KMS-11 (cell line): ENCODE data around the gene SUPT3H.

Source experiments
- H2AFZ ChIP-seq: fragments of 200-600 bp; sonication (generic); 2 replicates; pipeline ENCODE4 v1.6.1; 2016; ENCODE audit warnings: antibody characterized with exemption, mixed run types, low read depth
- H3K27ac ChIP-seq: fragments of 200-600 bp; sonication (generic); 2 replicates; pipeline ENCODE4 v1.6.1; 2016; ENCODE audit warnings: mild to moderate bottlenecking, mixed run types
- H3K27me3 ChIP-seq: fragments of 200-600 bp; sonication (generic); 2 replicates; pipeline ENCODE4 v1.6.1; 2017; ENCODE audit warnings: mild to moderate bottlenecking, low read depth, mixed run types, moderate library complexity; ENCODE audit not compliant: insufficient read depth
- H3K36me3 ChIP-seq: fragments of 200-600 bp; sonication (generic); 2 replicates; pipeline ENCODE4 v1.6.1; 2017; ENCODE audit warnings: mild to moderate bottlenecking, mixed run types; ENCODE audit not compliant: insufficient read depth
- H3K4me1 ChIP-seq: fragments of 200-600 bp; sonication (generic); 2 replicates; pipeline ENCODE4 v1.6.1; 2016; ENCODE audit warnings: mild to moderate bottlenecking, low read depth, mixed run types; ENCODE audit not compliant: poor library complexity, severe bottlenecking
- H3K4me2 ChIP-seq: fragments of 200-600 bp; sonication (generic); 2 replicates; pipeline ENCODE4 v1.7.0; 2016; ENCODE audit warnings: mild to moderate bottlenecking, mixed run types
- H3K4me3 ChIP-seq: fragments of 200-600 bp; sonication (generic); IDR thresholded peaks from 2 replicates; pipeline ENCODE4 v1.6.1; 2017; ENCODE audit warnings: low read depth, low read length, mixed read lengths; ENCODE audit not compliant: insufficient read depth
- H3K79me2 ChIP-seq: fragments of 200-600 bp; sonication (generic); 2 replicates; pipeline ENCODE4 v1.6.1; 2016; ENCODE audit warnings: low read depth, mixed run types; ENCODE audit not compliant: insufficient read depth
- H3K9ac ChIP-seq: fragments of 200-600 bp; sonication (generic); 2 replicates; pipeline ENCODE4 v1.6.1; 2016; ENCODE audit warnings: mild to moderate bottlenecking, mixed run types
- H4K20me1 ChIP-seq: fragments of 200-600 bp; sonication (generic); 2 replicates; pipeline ENCODE4 v1.6.1; 2016; ENCODE audit warnings: mild to moderate bottlenecking, mixed run types; ENCODE audit not compliant: insufficient read depth
- CTCF ChIP-seq: fragments of 200-600 bp; sonication (generic); conservative IDR thresholded peaks from 2 replicates; pipeline ENCODE4 v1.6.1; 2017; ENCODE audit warnings: low read depth, mild to moderate bottlenecking, antibody characterized with exemption, low read length, moderate library complexity, mixed read lengths

SUPT3H gene

GRCh38 chr6:44972709-44973108, 405.0 kb downstream of the SUPT3H start:
- H3K4me3 ChIP-seq = no peak overlapping the region
- H3K27me3 ChIP-seq = no peaks in the 10 kb centered on the region
- H3K36me3 ChIP-seq = no peaks in the 10 kb centered on the region
- H3K4me1 ChIP-seq = peaks cover 52% of the 10 kb centered on the region
- H3K9ac ChIP-seq = no peak overlapping the region
- no peak overlapping the region for H3K4me2 ChIP-seq
- no peak overlapping the region for H3K27ac ChIP-seq
- no peak overlapping the region for H2AFZ ChIP-seq
- no peak for TF ChIP-seq CTCF
- H4K20me1 ChIP-seq = no peaks in the 10 kb centered on the region
- 0 out of 2 replicates have a peak, but pooled peaks cover 3% of the 10 kb centered on the region for H3K79me2 ChIP-seq

- no peaks in the 10 kb centered on the region for H3K27me3 ChIP-seq
- no peak overlapping the region for H3K27ac ChIP-seq
- H3K36me3 ChIP-seq = no peaks in the 10 kb centered on the region
- H4K20me1 ChIP-seq = no peaks in the 10 kb centered on the region
- H3K4me3 ChIP-seq = no peak overlapping the region
- no peak for TF ChIP-seq CTCF
- peaks cover 35% of the 10 kb centered on the region for H3K4me1 ChIP-seq
- no peak overlapping the region for H3K4me2 ChIP-seq
- H3K9ac ChIP-seq = no peak overlapping the region
- 0 out of 2 replicates have a peak, but pooled peaks cover 3% of the 10 kb centered on the region for H3K79me2 ChIP-seq
- no peak overlapping the region for H2AFZ ChIP-seq
Observed at GRCh38 chr6:44969446-44970185, 408.1 kb downstream of the SUPT3H start.

GRCh38 chr6:44967481-44967880, 410.3 kb downstream of the SUPT3H start:
- no peak for TF ChIP-seq CTCF
- H3K4me3 ChIP-seq = no peak overlapping the region
- H3K9ac ChIP-seq = no peak overlapping the region
- H3K27ac ChIP-seq = no peak overlapping the region
- no peaks in the 10 kb centered on the region for H3K79me2 ChIP-seq
- no peak overlapping the region for H3K4me2 ChIP-seq
- no peak overlapping the region for H2AFZ ChIP-seq
- H4K20me1 ChIP-seq = no peaks in the 10 kb centered on the region
- peaks cover 19% of the 10 kb centered on the region for H3K4me1 ChIP-seq
- no peaks in the 10 kb centered on the region for H3K36me3 ChIP-seq
- H3K27me3 ChIP-seq = no peaks in the 10 kb centered on the region

- peaks cover 24% of the 10 kb centered on the region for H3K4me1 ChIP-seq
- no peak overlapping the region for H2AFZ ChIP-seq
- H3K4me2 ChIP-seq = no peak overlapping the region
- no peak for TF ChIP-seq CTCF
- no peaks in the 10 kb centered on the region for H4K20me1 ChIP-seq
- no peak overlapping the region for H3K9ac ChIP-seq
- H3K36me3 ChIP-seq = no peaks in the 10 kb centered on the region
- no peaks in the 10 kb centered on the region for H3K79me2 ChIP-seq
- H3K4me3 ChIP-seq = no peak overlapping the region
- H3K27me3 ChIP-seq = no peaks in the 10 kb centered on the region
- no peak overlapping the region for H3K27ac ChIP-seq
Observed at GRCh38 chr6:44966449-44967092, 411.2 kb downstream of the SUPT3H start.
